Upper lobe of right lung (tissue), 1 donor: ENCODE data around the gene INPP5A. TPM values are rescaled to one million over a fixed set of nuclear protein-coding genes. Genes with fewer than 3 reads are reported as not detected.
"Not testable (repeated sequence)": the region's sequence is repeated elsewhere in the genome, so short reads cannot be mapped to it uniquely, and the experiment has no call there.

Source experiments
- ATAC-seq: fragments of 200-7000 bp; cut with Tn5 transposase; one replicate; pipeline ENCODE4 v1.9.1; 2020; ENCODE audit warnings: mild to moderate bottlenecking, moderate library complexity
- DNase-seq: peaks from one replicate; pipeline ENCODE4 v3.0.0-alpha.2; 2020
- H3K27ac ChIP-seq: fragments of 200-600 bp; one replicate; pipeline ENCODE4 v1.8.0; 2022
- H3K27me3 ChIP-seq: fragments of 200-600 bp; one replicate; pipeline ENCODE4 v1.8.0; 2022; ENCODE audit warnings: mild to moderate bottlenecking
- H3K36me3 ChIP-seq: fragments of 200-600 bp; one replicate; pipeline ENCODE4 v1.8.0; 2022
- H3K4me1 ChIP-seq: fragments of 200-600 bp; one replicate; pipeline ENCODE4 v1.8.0; 2022
- H3K4me3 ChIP-seq: fragments of 200-600 bp; one replicate; pipeline ENCODE4 v1.8.0; 2022; ENCODE audit warnings: mild to moderate bottlenecking
- H3K9me3 ChIP-seq: fragments of 200-600 bp; one replicate; pipeline ENCODE4 v1.8.0; 2022
- CTCF ChIP-seq: fragments of 200-600 bp; IDR thresholded peaks from one replicate; pipeline ENCODE4 v1.8.0; 2022; ENCODE audit warnings: antibody characterized with exemption
- intact Hi-C: fragments of 100-400 bp; cut with DNase I; formaldehyde crosslinking; loops from one replicate; pipeline ENCODE4 v1.11.0; 2022
- total RNA-seq: library from RNA; stranded (reverse); fragmentation: NEBNext Ultra II Directional; extraction: Animal tissue kit (Norgen Biotek cat#: 25700); gene quantifications from one replicate; pipeline ENCODE4 v1.2.1, GENCODE V29; 2021
- donor health status: DM: no; HTN: yes; CAD: no; lungs with severe emphysema.

The INPP5A gene
- total RNA-seq, 1 donor from 2014 or later: 38.3 TPM

GRCh38 chr10:132500781-132501415, 36.7 kb upstream of the INPP5A start:
- no peaks in the 10 kb centered on the region for H3K36me3 ChIP-seq
- no peak overlapping the region for H3K27ac ChIP-seq
- no peak overlapping the region for H3K4me3 ChIP-seq
- ATAC-seq (no peak), DNase-seq (no peak)
- intact Hi-C loops: no loop called here
- no peak for TF ChIP-seq CTCF
- no peaks in the 10 kb centered on the region for H3K9me3 ChIP-seq
- no peaks in the 10 kb centered on the region for H3K27me3 ChIP-seq
- H3K4me1 ChIP-seq: peaks cover under 1% of the 10 kb centered on the region

DNA sequence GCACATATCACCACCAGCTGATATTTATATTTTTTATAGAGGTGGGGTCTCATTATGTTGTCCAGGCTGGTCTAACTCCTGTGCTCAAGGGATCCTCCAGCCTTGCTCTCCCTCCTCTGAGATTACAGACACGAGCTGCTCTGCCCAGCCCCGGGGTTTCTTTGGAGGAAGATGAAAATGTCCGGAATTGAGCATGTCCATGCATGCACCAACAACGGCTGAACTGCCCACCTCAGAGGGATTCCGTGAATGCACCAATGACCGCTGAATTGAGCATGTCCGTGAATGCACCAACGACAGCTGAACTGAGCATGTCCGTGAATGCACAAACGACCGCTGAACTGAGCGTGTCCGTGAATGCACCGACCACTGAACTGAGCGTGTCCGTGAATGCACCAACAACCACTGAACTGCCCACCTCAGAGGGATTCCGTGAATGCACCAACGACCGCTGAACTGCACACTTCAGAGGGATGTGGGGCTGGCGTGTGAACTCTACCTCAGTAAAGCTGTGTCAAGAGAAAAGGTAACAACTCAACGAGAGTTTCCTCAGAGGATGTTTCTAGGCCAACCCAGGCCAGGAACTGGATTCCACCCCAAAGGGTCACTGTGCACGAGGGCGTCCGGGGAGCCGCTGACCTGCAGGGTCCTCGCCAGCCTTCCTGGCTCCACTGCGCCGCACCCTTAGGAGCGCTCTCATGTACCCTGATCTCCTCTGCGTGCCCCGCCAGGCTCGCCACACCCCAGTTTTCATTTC, 34.9 kb upstream of the INPP5A start:
- ATAC-seq (no peak), DNase-seq (peak; percentile 34)
- intact Hi-C loops: no loop called here
- H3K27me3 ChIP-seq: no peaks in the 10 kb centered on the region
- no peaks in the 10 kb centered on the region for H3K4me1 ChIP-seq
- no peaks in the 10 kb centered on the region for H3K36me3 ChIP-seq
- H3K9me3 ChIP-seq: no peaks in the 10 kb centered on the region
- H3K4me3 ChIP-seq: no peak overlapping the region
- no peak for TF ChIP-seq CTCF
- H3K27ac ChIP-seq: no peak overlapping the region

DNA sequence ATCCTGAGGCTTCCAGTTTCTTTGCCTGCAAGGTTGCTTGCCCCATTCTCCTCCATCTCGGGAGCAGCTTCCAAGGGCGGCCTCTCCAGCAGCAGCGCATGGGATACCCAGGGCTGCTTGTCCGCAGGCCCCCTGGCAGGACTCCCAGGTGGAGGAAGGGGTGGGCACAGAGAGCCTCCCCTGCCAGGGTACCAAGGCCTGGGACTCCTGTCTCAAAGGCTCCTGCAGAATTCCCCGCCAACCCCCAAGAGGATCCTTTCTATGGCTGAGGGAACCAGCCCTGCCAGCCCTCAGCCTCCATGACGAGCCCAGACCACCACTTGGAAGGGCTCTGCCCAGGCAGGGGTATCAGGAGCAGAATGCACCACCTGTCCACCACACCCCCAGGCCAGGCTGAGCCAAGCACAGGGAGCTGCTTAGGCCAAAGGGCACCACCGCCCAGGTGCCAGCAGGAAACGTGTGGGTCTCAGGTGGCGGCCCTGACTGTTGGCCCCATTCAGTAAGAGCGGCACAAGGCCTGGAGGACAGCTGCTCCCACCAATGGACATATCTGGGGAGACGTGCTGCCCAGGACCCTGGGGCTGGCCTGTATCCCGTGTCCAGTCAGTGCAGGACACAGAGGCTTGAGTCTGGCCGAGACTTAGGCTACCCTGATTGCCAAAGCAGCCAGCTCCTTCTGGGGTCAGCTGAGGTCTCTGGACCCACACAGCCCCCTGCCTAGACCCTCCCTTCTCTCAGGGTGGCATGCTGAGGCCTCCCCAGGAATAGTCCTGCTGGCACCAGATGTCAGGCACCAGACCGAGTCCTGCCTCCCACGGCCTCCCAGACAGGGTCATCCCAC, 33.8 kb upstream of the INPP5A start:
- peak; percentile 53 for DNase-seq
- no peaks in the 10 kb centered on the region for H3K4me1 ChIP-seq
- H3K9me3 ChIP-seq: no peaks in the 10 kb centered on the region
- no peak overlapping the region for H3K4me3 ChIP-seq
- TF ChIP-seq CTCF: no peak
- no peaks in the 10 kb centered on the region for H3K36me3 ChIP-seq
- no peak overlapping the region for H3K27ac ChIP-seq
- no peaks in the 10 kb centered on the region for H3K27me3 ChIP-seq
- intact Hi-C loops: no loop called here
- no peak for ATAC-seq

DNA sequence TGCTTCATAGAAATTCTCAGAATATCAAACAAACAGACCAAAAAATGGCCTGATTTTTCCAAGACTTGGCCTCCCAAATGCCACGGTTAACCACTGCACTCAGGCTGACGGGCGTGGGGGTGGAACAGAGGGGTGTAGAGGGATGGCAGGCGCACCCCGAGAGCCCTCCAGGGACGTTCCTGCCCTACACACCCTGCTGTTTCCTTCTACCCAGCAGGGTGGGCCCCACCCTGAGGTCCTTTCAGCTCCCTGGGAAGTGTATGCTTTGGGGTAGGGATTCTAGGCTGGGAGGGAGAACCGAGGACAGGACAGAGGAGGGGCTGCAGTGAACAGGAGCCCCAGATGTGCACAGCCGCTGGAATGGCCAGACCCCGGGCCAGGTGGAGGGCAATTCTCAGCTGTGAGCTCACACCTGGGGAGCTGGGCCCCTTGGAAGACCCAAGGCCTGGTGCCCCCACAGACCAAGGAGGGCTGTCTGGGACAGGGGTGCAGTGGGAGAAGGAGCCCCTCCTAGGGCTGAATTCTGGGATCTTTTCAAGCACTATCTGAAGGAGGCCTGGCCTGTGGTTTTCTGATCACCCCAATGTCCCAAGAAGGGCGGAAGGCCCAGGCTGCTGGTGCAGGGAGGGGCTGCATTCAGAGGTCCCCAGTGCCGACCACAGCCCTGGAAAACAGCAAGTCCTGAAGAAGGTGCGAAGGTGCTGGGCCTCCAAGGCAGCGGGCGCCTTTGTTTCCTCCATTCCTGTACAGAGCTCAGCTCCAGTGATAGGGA, 32.9 kb upstream of the INPP5A start:
- Histone ChIP-seq H3K9me3 (no peaks in the 10 kb centered on the region), H3K36me3 (no peaks in the 10 kb centered on the region), H3K27ac (no peak overlapping the region), H3K27me3 (no peaks in the 10 kb centered on the region), H3K4me3 (no peak overlapping the region), H3K4me1 (no peaks in the 10 kb centered on the region)
- peak; percentile 38 for DNase-seq
- ATAC-seq: no peak
- TF ChIP-seq CTCF: no peak
- intact Hi-C loops: no loop called here

DNA sequence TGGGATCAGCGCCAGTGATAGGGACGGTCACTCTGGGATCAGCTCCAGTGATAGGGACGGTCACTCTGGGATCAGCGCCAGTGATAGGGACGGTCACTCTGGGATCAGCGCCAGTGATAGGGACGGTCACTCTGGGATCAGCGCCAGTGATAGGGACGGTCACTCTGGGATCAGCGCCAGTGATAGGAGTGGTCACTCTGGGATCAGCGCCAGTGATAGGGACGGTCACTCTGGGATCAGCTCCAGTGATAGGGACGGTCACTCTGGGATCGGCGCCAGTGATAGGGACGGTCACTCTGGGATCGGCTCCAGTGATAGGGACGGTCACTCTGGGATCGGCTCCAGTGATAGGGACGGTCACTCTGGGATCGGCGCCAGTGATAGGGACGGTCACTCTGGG, 32.0 kb upstream of the INPP5A start:
- H3K36me3 ChIP-seq, H3K27ac ChIP-seq, H3K27me3 ChIP-seq, intact Hi-C loops, H3K4me3 ChIP-seq, H3K9me3 ChIP-seq, H3K4me1 ChIP-seq, ATAC-seq, DNase-seq: not testable (repeated sequence)
